Astrocyte (in vitro differentiated cells and primary cell): ENCODE measurements around the gene AKAP8. TPM values are rescaled to one million over a fixed set of nuclear protein-coding genes. Genes with fewer than 3 reads are reported as not detected.

Experiments used
- DNase-seq: peaks from one replicate; pipeline ENCODE4 v3.0.0-alpha.2; 2010; ENCODE audit warnings: low read depth
- FAIRE-seq: peaks from 2 replicates; lab custom pipeline; 2011; peaks lifted over from hg19 to GRCh38; lab: Jason Lieb, UNC
- H2AFZ ChIP-seq: 2 replicates; pipeline ENCODE4 v1.6.0; 2012; ENCODE audit warnings: low read depth, low read length, inconsistent platforms
- H3K27ac ChIP-seq: 2 replicates; pipeline ENCODE4 v1.5.1; 2011; ENCODE audit warnings: low read depth, low read length, inconsistent platforms
- H3K27me3 ChIP-seq: 2 replicates; pipeline ENCODE4 v1.6.0; 2011; ENCODE audit warnings: low read length, inconsistent platforms; ENCODE audit not compliant: insufficient read depth
- H3K36me3 ChIP-seq: 2 replicates; pipeline ENCODE4 v1.5.1; 2011; ENCODE audit warnings: low read length, inconsistent platforms; ENCODE audit not compliant: insufficient read depth
- H3K4me1 ChIP-seq: 2 replicates; pipeline ENCODE4 v1.5.1; 2011; ENCODE audit warnings: low read length, inconsistent platforms; ENCODE audit not compliant: insufficient read depth
- H3K4me2 ChIP-seq: 2 replicates; pipeline ENCODE4 v1.6.0; 2012; ENCODE audit warnings: low read length, inconsistent platforms
- H3K4me3 ChIP-seq: 2 replicates; pipeline ENCODE4 v1.5.1; 2011; ENCODE audit warnings: low read depth, mild to moderate bottlenecking, low read length, inconsistent platforms; ENCODE audit not compliant: insufficient read depth
- H3K79me2 ChIP-seq: 2 replicates; pipeline ENCODE4 v1.6.0; 2012; ENCODE audit warnings: mild to moderate bottlenecking, low read length, inconsistent platforms; ENCODE audit not compliant: insufficient read depth
- H3K9ac ChIP-seq: 2 replicates; pipeline ENCODE4 v1.6.0; 2012; ENCODE audit warnings: mild to moderate bottlenecking, low read length, inconsistent platforms
- H3K9me3 ChIP-seq: 2 replicates; pipeline ENCODE4 v1.5.1; 2012; ENCODE audit warnings: low read depth, mild to moderate bottlenecking, low read length, inconsistent platforms; ENCODE audit not compliant: insufficient read depth
- H4K20me1 ChIP-seq: 2 replicates; pipeline ENCODE4 v1.6.0; 2012; ENCODE audit warnings: low read length, inconsistent platforms; ENCODE audit not compliant: insufficient read depth
- H3K27ac Mint-ChIP-seq: one replicate; pipeline ENCODE4 v1.8.0; 2021; ENCODE audit warnings: mild to moderate bottlenecking, mixed read lengths; ENCODE audit not compliant: unreplicated experiment
- H3K27me3 Mint-ChIP-seq: one replicate; pipeline ENCODE4 v1.8.0; 2021; ENCODE audit warnings: low read depth, mixed read lengths; ENCODE audit not compliant: unreplicated experiment
- H3K36me3 Mint-ChIP-seq: one replicate; pipeline ENCODE4 v1.8.0; 2021; ENCODE audit warnings: low read depth, mixed read lengths; ENCODE audit not compliant: unreplicated experiment
- H3K4me1 Mint-ChIP-seq: one replicate; pipeline ENCODE4 v1.8.0; 2021; ENCODE audit warnings: low read depth, mixed read lengths; ENCODE audit not compliant: unreplicated experiment
- H3K4me3 Mint-ChIP-seq: one replicate; pipeline ENCODE4 v1.8.0; 2021; ENCODE audit warnings: mild to moderate bottlenecking, moderate library complexity, mixed read lengths; ENCODE audit not compliant: unreplicated experiment
- H3K9me3 Mint-ChIP-seq: one replicate; pipeline ENCODE4 v1.8.0; 2021; ENCODE audit warnings: mild to moderate bottlenecking, mixed read lengths; ENCODE audit not compliant: unreplicated experiment
- EZH2 ChIP-seq: IDR thresholded peaks from 2 replicates; pipeline ENCODE4 v1.6.1; 2012; ENCODE audit warnings: mild to moderate bottlenecking, low read length, inconsistent platforms; ENCODE audit not compliant: insufficient read depth
- total RNA-seq: library from RNA; stranded (reverse); gene quantifications from 2 replicates; pipeline ENCODE4 v1.2.1, GENCODE V29; 2021
- TF ChIP-seq, protein P1 (sequence below): IDR thresholded peaks from 2 replicates; pipeline ENCODE4 v1.5.1; 2011; ENCODE audit warnings: low read depth, mild to moderate bottlenecking, inconsistent platforms, low read length, moderate library complexity; ENCODE audit not compliant: insufficient read depth

The AKAP8 gene
- total RNA-seq, 1 donor from 2014 or later, result 40.1 TPM

DNA sequence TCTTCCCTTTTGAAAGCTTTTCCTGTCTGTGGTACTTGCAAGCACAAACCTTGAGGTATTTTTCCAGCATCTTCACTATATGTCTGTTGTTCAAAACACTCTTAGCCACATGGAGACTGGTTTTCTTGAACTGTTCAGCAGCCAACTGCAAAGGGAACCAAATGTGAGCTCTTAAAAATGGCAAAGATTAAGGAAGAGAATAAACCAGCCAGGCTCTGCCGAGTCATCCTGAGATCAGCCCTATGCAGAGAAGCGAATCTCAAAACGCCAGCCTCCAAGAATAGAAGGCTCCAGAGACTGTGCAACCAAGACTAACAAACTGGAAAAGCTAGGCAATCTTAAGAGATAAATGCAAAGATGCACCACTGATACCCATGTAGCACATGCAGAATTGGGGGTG, 20.7 kb downstream of the AKAP8 start:
- Histone ChIP-seq H3K27ac (no peak overlapping the region), H3K4me2 (no peak overlapping the region), H3K79me2 (peaks cover 4% of the 10 kb centered on the region), H3K4me1 (no peaks in the 10 kb centered on the region), H3K4me3 (no peak overlapping the region), H4K20me1 (peaks cover 8% of the 10 kb centered on the region), H3K27me3 (no peaks in the 10 kb centered on the region), H3K9ac (no peak overlapping the region), H3K36me3 (peaks cover 43% of the 10 kb centered on the region), H2AFZ (no peak overlapping the region), H3K9me3 (no peaks in the 10 kb centered on the region)
- peak overlapping the region; percentile 70 for H3K27ac Mint-ChIP-seq
- no peaks in the 10 kb centered on the region for H3K9me3 Mint-ChIP-seq
- H3K36me3 Mint-ChIP-seq, result peaks cover 29% of the 10 kb centered on the region
- no peak for FAIRE-seq
- no peak overlapping the region for H3K4me3 Mint-ChIP-seq
- peaks cover 14% of the 10 kb centered on the region for H3K4me1 Mint-ChIP-seq
- TF ChIP-seq EZH2, result no peak
- TF ChIP-seq, protein P1, sequence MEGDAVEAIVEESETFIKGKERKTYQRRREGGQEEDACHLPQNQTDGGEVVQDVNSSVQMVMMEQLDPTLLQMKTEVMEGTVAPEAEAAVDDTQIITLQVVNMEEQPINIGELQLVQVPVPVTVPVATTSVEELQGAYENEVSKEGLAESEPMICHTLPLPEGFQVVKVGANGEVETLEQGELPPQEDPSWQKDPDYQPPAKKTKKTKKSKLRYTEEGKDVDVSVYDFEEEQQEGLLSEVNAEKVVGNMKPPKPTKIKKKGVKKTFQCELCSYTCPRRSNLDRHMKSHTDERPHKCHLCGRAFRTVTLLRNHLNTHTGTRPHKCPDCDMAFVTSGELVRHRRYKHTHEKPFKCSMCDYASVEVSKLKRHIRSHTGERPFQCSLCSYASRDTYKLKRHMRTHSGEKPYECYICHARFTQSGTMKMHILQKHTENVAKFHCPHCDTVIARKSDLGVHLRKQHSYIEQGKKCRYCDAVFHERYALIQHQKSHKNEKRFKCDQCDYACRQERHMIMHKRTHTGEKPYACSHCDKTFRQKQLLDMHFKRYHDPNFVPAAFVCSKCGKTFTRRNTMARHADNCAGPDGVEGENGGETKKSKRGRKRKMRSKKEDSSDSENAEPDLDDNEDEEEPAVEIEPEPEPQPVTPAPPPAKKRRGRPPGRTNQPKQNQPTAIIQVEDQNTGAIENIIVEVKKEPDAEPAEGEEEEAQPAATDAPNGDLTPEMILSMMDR, result no peak
- DNase-seq, result no peak
- H3K27me3 Mint-ChIP-seq, result no peaks in the 10 kb centered on the region

DNA sequence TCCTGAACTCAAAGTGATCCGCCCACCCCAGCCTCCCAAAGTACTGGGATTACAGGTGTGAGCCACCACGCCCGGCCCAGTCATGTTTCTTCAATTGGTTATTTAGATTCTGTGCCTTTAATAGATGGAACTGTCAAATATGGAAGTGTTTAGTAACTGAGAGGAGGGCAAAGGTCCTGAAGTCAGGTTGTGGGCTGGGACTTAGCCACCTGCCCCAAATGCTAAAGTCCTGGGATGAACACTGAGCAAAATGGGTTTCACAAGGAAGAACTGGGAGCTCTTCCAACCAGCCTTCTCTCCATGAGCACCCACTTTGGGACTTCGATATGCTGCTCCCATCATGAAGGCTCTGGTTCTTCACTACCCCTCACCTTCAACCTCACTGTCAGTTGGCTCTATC, 21.7 kb downstream of the AKAP8 start:
- no peak overlapping the region for H3K4me2 ChIP-seq
- no peak overlapping the region for H3K4me3 ChIP-seq
- DNase-seq (no peak), FAIRE-seq (no peak)
- H2AFZ ChIP-seq, result no peak overlapping the region
- no peaks in the 10 kb centered on the region for H3K27me3 Mint-ChIP-seq
- H3K27ac Mint-ChIP-seq, result peak overlapping the region; percentile 70
- peaks cover 28% of the 10 kb centered on the region for H3K36me3 Mint-ChIP-seq
- peaks cover 4% of the 10 kb centered on the region for H3K79me2 ChIP-seq
- peaks cover 43% of the 10 kb centered on the region for H3K36me3 ChIP-seq
- peaks cover 14% of the 10 kb centered on the region for H3K4me1 Mint-ChIP-seq
- no peaks in the 10 kb centered on the region for H3K9me3 Mint-ChIP-seq
- H3K4me3 Mint-ChIP-seq, result no peak overlapping the region
- H3K9me3 ChIP-seq, result no peaks in the 10 kb centered on the region
- peaks cover 8% of the 10 kb centered on the region for H4K20me1 ChIP-seq
- H3K27me3 ChIP-seq, result no peaks in the 10 kb centered on the region
- TF ChIP-seq, protein P1, result no peak
- TF ChIP-seq EZH2, result no peak
- H3K9ac ChIP-seq, result no peak overlapping the region
- no peaks in the 10 kb centered on the region for H3K4me1 ChIP-seq
- H3K27ac ChIP-seq, result no peak overlapping the region

DNA sequence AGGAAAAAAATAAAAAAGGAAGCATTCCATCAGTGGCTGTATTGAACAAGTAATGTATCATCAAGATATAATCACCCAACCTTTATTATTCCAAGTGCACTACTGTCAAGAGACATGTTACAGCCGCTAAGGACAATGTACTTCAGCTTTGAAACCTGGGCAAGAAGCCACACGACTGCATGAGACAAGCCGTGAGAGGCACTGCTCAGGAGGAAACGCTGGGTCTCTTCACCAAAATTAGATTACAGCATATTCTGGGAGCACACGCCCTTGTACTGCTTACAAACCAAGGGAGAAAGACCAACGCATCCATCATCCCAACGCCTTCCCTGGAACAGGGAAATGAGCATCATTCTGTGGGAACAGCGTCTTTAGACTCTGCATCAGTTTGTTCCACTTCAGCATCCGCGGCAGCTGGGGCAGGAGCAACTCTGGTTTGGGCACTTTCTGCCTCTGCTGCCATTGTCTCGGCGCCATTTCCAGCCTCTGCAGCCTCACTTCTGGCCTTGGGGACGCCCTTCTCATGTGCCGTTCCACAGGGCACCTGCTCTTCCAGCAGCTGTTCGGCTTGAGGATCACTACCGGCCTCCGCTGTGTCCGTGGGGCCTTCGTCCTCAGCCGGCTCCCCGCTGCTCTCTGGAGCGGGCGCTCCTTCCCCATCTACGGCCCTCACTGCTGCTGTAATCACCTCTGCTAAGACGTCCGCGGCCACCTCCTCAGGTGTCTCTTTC, 24.9 kb downstream of the AKAP8 start:
- Histone ChIP-seq H3K27ac (no peak overlapping the region), H4K20me1 (peaks cover 4% of the 10 kb centered on the region), H3K27me3 (no peaks in the 10 kb centered on the region), H3K4me1 (no peaks in the 10 kb centered on the region), H3K9ac (no peak overlapping the region), H3K79me2 (no peaks in the 10 kb centered on the region), H3K4me3 (no peak overlapping the region), H3K36me3 (peaks cover 31% of the 10 kb centered on the region), H3K9me3 (no peaks in the 10 kb centered on the region), H2AFZ (no peak overlapping the region), H3K4me2 (no peak overlapping the region)
- no peaks in the 10 kb centered on the region for H3K27me3 Mint-ChIP-seq
- DNase-seq, result no peak
- H3K27ac Mint-ChIP-seq, result no peak overlapping the region
- peaks cover 24% of the 10 kb centered on the region for H3K36me3 Mint-ChIP-seq
- FAIRE-seq, result no peak
- H3K4me1 Mint-ChIP-seq, result peaks cover 14% of the 10 kb centered on the region
- TF ChIP-seq, protein P1, result no peak
- no peak for TF ChIP-seq EZH2
- no peak overlapping the region for H3K4me3 Mint-ChIP-seq
- H3K9me3 Mint-ChIP-seq, result no peaks in the 10 kb centered on the region
